ENCODE results near the gene HIVEP1. TPM values are rescaled to one million over a fixed set of nuclear protein-coding genes. Genes with fewer than 3 reads are reported as not detected.

HIVEP1 gene
- total RNA-seq, 5 donors from 2014 or later (not counting 1 experiment from before 2014, with no cell fraction given) = 20.0 to 73.1 (median 29.5) TPM

DNA sequence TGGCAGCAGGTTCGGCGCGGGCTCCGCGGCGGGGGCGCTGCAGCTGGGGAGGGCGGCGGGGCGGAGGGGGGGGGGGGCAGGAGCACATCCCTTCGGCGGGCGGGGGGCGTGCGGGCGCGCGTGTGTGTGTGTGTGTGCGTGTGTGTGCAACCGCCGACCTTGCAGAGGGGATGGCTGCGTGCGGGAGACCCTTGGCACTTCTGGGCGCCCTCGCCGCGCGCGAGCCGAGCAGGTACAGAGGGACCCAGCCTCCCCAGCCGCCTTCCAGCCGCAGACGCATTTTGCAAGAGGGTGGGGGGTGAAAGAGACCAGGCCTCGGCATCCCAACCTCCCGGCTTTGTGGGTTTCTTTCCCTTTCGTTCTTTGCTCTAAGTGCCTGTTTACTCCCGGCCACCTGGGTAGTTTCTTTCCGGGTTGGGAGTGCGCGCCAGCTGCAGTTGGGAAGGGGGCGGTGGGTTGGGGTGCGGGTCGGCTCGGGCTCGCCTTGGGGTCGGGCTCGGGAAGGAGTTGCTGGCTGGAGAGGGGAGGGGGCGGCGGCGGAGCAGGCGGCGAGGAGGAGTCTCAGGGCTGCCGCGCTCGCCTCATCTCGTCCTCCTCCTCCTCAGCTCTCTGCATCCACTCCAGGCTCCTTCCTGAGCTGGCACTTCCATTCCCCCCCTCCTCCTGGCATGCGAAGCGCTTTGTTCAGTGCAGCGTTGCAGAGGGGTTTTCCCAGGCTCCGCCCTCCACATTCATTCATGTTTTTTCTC is 620 bp downstream of the HIVEP1 start:
- H3K27ac ChIP-seq (ENCODE audit: low read length) = peak overlapping the region; percentile 50
- H3K4me1 ChIP-seq (ENCODE audit: control insufficient read depth in 1 of 2, extremely low read depth in 1 of 2, insufficient read depth in 2 of 2, low read length in 2 of 2) = peaks cover 21 to 31% of the 10 kb centered on the region in 2 experiments
- WGBS (ENCODE audit: insufficient coverage) = under 1% methylated on average over 32 of the region's 60 CpGs
- peaks cover 63 to 72% (median 67%) of the 10 kb centered on the region in 3 donors for H3K4me1 Mint-ChIP-seq
- H3K4me3 Mint-ChIP-seq = peak overlapping the region; percentile 93 to 99 (median 95)
- peaks cover 30% of the 10 kb centered on the region for H3K36me3 Mint-ChIP-seq
- no peaks in the 10 kb centered on the region for H3K27me3 ChIP-seq (replicated peaks in 1 of 2; ENCODE audit: control insufficient read depth in 2 of 2, extremely low read depth in 1 of 2, insufficient read depth in 2 of 2, low read length in 1 of 2)
- ChIA-PET POLR2A (interaction anchor here (0.5 to 0.7 kb wide), 5 partner anchors 18 to 112 kb away, joined by 4 to 8 read pairs (median 6); no protein-coding TSS in a partner anchor), CTCF (interaction anchor here (0.6 to 1.0 kb wide), 5 partner anchors 18 to 278 kb away, joined by 3 to 7 read pairs (median 4); partner anchors contain the start of gene EDN1 (in 1 of the 2))
- H3K9me3 Mint-ChIP-seq = peaks cover 0 to 5% (median 0%) of the 10 kb centered on the region in 3 donors
- H3K27ac Mint-ChIP-seq = peak overlapping the region; percentile 89 to 92
- DNase-seq = peak; percentile 14 to 89 (median 75)
- H3K27me3 Mint-ChIP-seq = no peaks in the 10 kb centered on the region
- no peaks in the 10 kb centered on the region for H3K9me3 ChIP-seq
- peak in 2 of 4 experiments; percentile 1 to 30 for ATAC-seq (replicated peaks in 1 of 4)
- H3K4me3 ChIP-seq (ENCODE audit: control insufficient read depth in 1 of 2, extremely low read depth in 1 of 2, low read length in 1 of 2) = peak overlapping the region; percentile 84 to 95
- no peaks in the 10 kb centered on the region for H3K36me3 ChIP-seq (ENCODE audit: control insufficient read depth in 2 of 2, extremely low read depth in 1 of 2, insufficient read depth in 1 of 2, low read length in 1 of 2)

- Histone ChIP-seq H3K27ac (ENCODE audit: low read length) (no peak overlapping the region), H3K36me3 (ENCODE audit: control insufficient read depth in 2 of 2, extremely low read depth in 1 of 2, insufficient read depth in 1 of 2, low read length in 1 of 2) (peaks cover 2 to 3% of the 10 kb centered on the region in 2 donors), H3K4me3 (ENCODE audit: control insufficient read depth in 1 of 2, extremely low read depth in 1 of 2, low read length in 1 of 2) (peak overlapping the region; percentile 84 to 95), H3K4me1 (ENCODE audit: control insufficient read depth in 1 of 2, extremely low read depth in 1 of 2, insufficient read depth in 2 of 2, low read length in 2 of 2) (peaks cover 19 to 26% of the 10 kb centered on the region in 2 experiments), H3K27me3 (replicated peaks in 1 of 2; ENCODE audit: control insufficient read depth in 2 of 2, extremely low read depth in 1 of 2, insufficient read depth in 2 of 2, low read length in 1 of 2) (no peaks in the 10 kb centered on the region), H3K9me3 (no peaks in the 10 kb centered on the region)
- no peaks in the 10 kb centered on the region for H3K27me3 Mint-ChIP-seq
- ChIA-PET CTCF (interaction anchor here in 1 of 2 donors (1.0 kb wide), 1 partner anchor 62 kb away, joined by 4 read pairs; no protein-coding TSS in a partner anchor), POLR2A (interaction anchor here in 1 of 2 donors (0.6 kb wide), 1 partner anchor 91 kb away, joined by 8 read pairs; no protein-coding TSS in a partner anchor)
- H3K4me3 Mint-ChIP-seq = peak overlapping the region; percentile 93 to 99 (median 95)
- ATAC-seq (replicated peaks in 1 of 4) (no peak), DNase-seq (no peak)
- peaks cover 59 to 69% (median 63%) of the 10 kb centered on the region in 3 donors for H3K4me1 Mint-ChIP-seq
- peak overlapping the region; percentile 89 to 92 for H3K27ac Mint-ChIP-seq
- peaks cover 0 to 5% (median 0%) of the 10 kb centered on the region in 3 donors for H3K9me3 Mint-ChIP-seq
- WGBS (ENCODE audit: insufficient coverage) = 70% methylated on average over 3 of the region's 13 CpGs
- H3K36me3 Mint-ChIP-seq = peaks cover 31% of the 10 kb centered on the region
These were observed 1.2 kb downstream of the HIVEP1 start for GRCh38 chr6:12013307-12013719.

GRCh38 chr6:12014027-12014872 is 2.1 kb downstream of the HIVEP1 start:
- Histone ChIP-seq H3K27me3 (replicated peaks in 1 of 2; ENCODE audit: control insufficient read depth in 2 of 2, extremely low read depth in 1 of 2, insufficient read depth in 2 of 2, low read length in 1 of 2) (no peaks in the 10 kb centered on the region), H3K4me3 (ENCODE audit: control insufficient read depth in 1 of 2, extremely low read depth in 1 of 2, low read length in 1 of 2) (no peak overlapping the region), H3K27ac (ENCODE audit: low read length) (no peak overlapping the region), H3K9me3 (no peaks in the 10 kb centered on the region), H3K4me1 (ENCODE audit: control insufficient read depth in 1 of 2, extremely low read depth in 1 of 2, insufficient read depth in 2 of 2, low read length in 2 of 2) (peaks cover 16 to 27% of the 10 kb centered on the region in 2 experiments), H3K36me3 (ENCODE audit: control insufficient read depth in 2 of 2, extremely low read depth in 1 of 2, insufficient read depth in 1 of 2, low read length in 1 of 2) (peaks cover 3 to 6% of the 10 kb centered on the region in 2 donors)
- 94% methylated on average over 2 of the region's 8 CpGs for WGBS (ENCODE audit: insufficient coverage)
- peaks cover 0 to 5% (median 0%) of the 10 kb centered on the region in 3 donors for H3K9me3 Mint-ChIP-seq
- no peaks in the 10 kb centered on the region for H3K27me3 Mint-ChIP-seq
- ATAC-seq (replicated peaks in 1 of 4) = no peak
- ChIA-PET POLR2A (interaction anchor here in 1 of 2 donors (1.0 kb wide), 1 partner anchor 16 kb away, joined by 3 read pairs; no protein-coding TSS in a partner anchor), CTCF (interaction anchor here (0.6 to 1.1 kb wide), 5 partner anchors 25 to 120 kb away, joined by 3 to 4 read pairs (median 3); no protein-coding TSS in a partner anchor)
- peaks cover 62 to 74% (median 66%) of the 10 kb centered on the region in 3 donors for H3K4me1 Mint-ChIP-seq
- H3K27ac Mint-ChIP-seq = peak overlapping the region in 1 of 2 donors; percentile 50
- H3K4me3 Mint-ChIP-seq = peak overlapping the region in 2 of 3 donors; percentile 43 to 99
- peaks cover 38% of the 10 kb centered on the region for H3K36me3 Mint-ChIP-seq
- DNase-seq = no peak

GRCh38 chr6:12014873-12015149 is 2.7 kb downstream of the HIVEP1 start:
- Histone ChIP-seq H3K4me3 (ENCODE audit: control insufficient read depth in 1 of 2, extremely low read depth in 1 of 2, low read length in 1 of 2) (no peak overlapping the region), H3K27ac (ENCODE audit: low read length) (no peak overlapping the region), H3K27me3 (replicated peaks in 1 of 2; ENCODE audit: control insufficient read depth in 2 of 2, extremely low read depth in 1 of 2, insufficient read depth in 2 of 2, low read length in 1 of 2) (no peaks in the 10 kb centered on the region), H3K9me3 (no peaks in the 10 kb centered on the region), H3K4me1 (ENCODE audit: control insufficient read depth in 1 of 2, extremely low read depth in 1 of 2, insufficient read depth in 2 of 2, low read length in 2 of 2) (peaks cover 16 to 29% of the 10 kb centered on the region in 2 experiments), H3K36me3 (ENCODE audit: control insufficient read depth in 2 of 2, extremely low read depth in 1 of 2, insufficient read depth in 1 of 2, low read length in 1 of 2) (peaks cover 3 to 6% of the 10 kb centered on the region in 2 donors)
- ChIA-PET POLR2A (interaction anchor here in 1 of 2 donors (1.0 kb wide), 1 partner anchor 15 kb away, joined by 3 read pairs; no protein-coding TSS in a partner anchor), CTCF (interaction anchor here (1.0 to 1.1 kb wide), 2 partner anchors 46 to 51 kb away, joined by 3 to 4 read pairs; no protein-coding TSS in a partner anchor)
- peaks cover 0 to 5% (median 0%) of the 10 kb centered on the region in 3 donors for H3K9me3 Mint-ChIP-seq
- H3K27ac Mint-ChIP-seq = peak overlapping the region in 1 of 2 donors; percentile 50
- H3K4me1 Mint-ChIP-seq = peaks cover 65 to 77% (median 70%) of the 10 kb centered on the region in 3 donors
- ATAC-seq (replicated peaks in 1 of 4) (no peak), DNase-seq (no peak)
- WGBS (ENCODE audit: insufficient coverage) = 100% methylated on average over 3 of the region's 3 CpGs
- H3K36me3 Mint-ChIP-seq = peaks cover 41% of the 10 kb centered on the region
- no peaks in the 10 kb centered on the region for H3K27me3 Mint-ChIP-seq
- peak overlapping the region in 1 of 3 donors; percentile 22 for H3K4me3 Mint-ChIP-seq

DNA sequence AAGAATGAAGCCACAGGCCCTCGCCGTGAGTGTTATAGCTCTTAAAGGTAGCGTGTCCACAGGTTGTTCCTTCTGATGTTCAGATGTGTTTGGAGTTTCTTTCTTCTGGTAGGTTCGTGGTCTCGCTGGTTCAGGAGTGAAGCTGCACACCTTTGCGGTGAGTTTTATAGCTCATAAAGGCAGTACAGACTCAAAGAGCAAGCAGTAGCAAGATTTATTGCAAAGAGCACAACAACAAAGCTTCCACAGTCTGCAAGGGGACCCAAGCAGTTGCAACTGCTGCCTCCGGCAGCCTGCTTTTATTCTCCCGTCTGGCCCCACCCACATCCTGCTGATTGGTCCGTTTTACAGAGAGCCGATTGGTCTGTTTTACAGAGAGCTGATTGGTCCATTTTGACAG is 5.2 kb downstream of the HIVEP1 start:
- Histone ChIP-seq H3K27ac (ENCODE audit: low read length) (no peak overlapping the region), H3K4me3 (ENCODE audit: control insufficient read depth in 1 of 2, extremely low read depth in 1 of 2, low read length in 1 of 2) (no peak overlapping the region), H3K36me3 (ENCODE audit: control insufficient read depth in 2 of 2, extremely low read depth in 1 of 2, insufficient read depth in 1 of 2, low read length in 1 of 2) (peaks cover 3 to 8% of the 10 kb centered on the region in 2 donors), H3K9me3 (no peaks in the 10 kb centered on the region), H3K27me3 (replicated peaks in 1 of 2; ENCODE audit: control insufficient read depth in 2 of 2, extremely low read depth in 1 of 2, insufficient read depth in 2 of 2, low read length in 1 of 2) (no peaks in the 10 kb centered on the region), H3K4me1 (ENCODE audit: control insufficient read depth in 1 of 2, extremely low read depth in 1 of 2, insufficient read depth in 2 of 2, low read length in 2 of 2) (peaks cover 18 to 31% of the 10 kb centered on the region in 2 experiments)
- Mint-ChIP-seq H3K4me1 (peaks cover 67 to 81% (median 75%) of the 10 kb centered on the region in 3 donors), H3K9me3 (peaks cover 0 to 5% (median 0%) of the 10 kb centered on the region in 3 donors), H3K27me3 (no peaks in the 10 kb centered on the region), H3K4me3 (peak overlapping the region in 1 of 3 donors; percentile 30), H3K27ac (peak overlapping the region; percentile 40 to 53), H3K36me3 (peaks cover 56% of the 10 kb centered on the region)
- ChIA-PET CTCF (interaction anchor here (0.6 kb wide), 2 partner anchors 118 to 311 kb away, joined by 3 to 5 read pairs; no protein-coding TSS in a partner anchor), POLR2A (interaction anchor here in 1 of 2 donors (0.6 to 1.1 kb wide), 2 partner anchors 11 to 32 kb away, joined by 3 to 4 read pairs; no protein-coding TSS in a partner anchor)
- 70% methylated on average over 6 of the region's 10 CpGs for WGBS (ENCODE audit: insufficient coverage)
- ATAC-seq (replicated peaks in 1 of 4) = no peak
- peak in 29 of 35 experiments; percentile 7 to 62 (median 40) for DNase-seq
